CD1c-positive myeloid dendritic cell (primary cell): Measurements from ENCODE around the gene INTS15.

Experiments
- DNase-seq: peaks from one replicate; pipeline ENCODE4 v3.0.0-alpha.2; 2016; ENCODE audit errors: extremely low spot score

Gene INTS15

DNA sequence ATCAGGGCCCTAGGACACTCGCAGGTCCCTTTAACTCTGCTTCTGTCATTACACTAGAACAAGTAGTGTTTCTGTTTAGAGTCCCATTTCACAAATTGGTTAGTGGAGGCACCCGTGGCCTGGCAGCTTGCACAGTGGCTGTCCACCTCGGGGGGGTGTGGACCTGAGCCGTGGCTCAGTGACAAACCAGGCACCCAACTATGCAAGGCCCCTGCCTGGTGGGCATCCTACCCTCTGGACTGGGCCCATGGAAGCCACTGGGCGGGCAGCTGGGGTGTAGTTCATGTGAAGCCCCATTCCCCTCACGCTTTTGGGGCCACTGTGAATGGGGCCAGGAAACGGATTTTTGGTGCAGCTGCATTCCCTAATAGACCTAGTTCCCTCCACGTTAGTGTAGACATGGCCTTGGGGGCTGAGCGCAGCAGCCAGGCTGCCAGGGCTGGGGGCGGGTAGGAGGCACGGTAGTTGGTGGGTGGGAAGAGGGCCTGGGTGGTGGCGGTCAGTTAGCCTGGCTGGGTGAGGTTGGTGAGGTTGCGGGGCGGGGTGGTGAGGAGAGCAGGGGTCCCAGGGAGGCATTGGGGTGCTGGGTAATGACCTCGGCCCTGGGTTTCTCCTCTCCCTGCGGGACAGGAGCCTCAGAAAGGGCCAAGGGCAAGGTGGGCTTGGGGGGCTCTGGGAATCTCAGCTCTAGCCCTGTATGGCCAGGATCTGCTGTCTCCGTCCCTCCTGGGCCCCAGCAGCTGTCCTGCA, 66.0 kb downstream of the INTS15 start:
- no peak for DNase-seq

DNA sequence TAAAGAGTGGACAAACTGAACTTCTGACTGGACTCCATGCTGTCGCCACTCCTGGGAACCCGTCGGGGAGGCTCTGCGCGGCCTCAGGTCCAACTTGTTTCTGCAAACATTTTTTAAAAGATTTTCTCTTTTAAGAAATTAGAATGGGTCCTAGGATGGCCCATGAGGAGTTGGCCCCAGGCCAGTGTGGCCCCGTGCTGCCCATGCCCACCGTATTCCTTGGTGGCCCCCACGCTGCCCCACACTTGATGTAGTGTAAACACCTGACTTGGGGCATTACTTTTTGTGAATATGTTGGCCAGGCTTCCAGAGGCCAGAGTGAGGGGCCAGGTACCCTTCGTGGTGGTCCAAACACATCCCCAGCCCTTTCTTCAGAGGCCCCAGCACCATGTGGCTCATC, 66.6 kb downstream of the INTS15 start:
- no peak for DNase-seq
